Liver (tissue), 3 donors: Measurements from ENCODE around the gene EPC2.

Source experiments
- FOXA1 ChIP-seq: IDR thresholded peaks from 2 replicates; pipeline ENCODE4 v1.6.1; 2016; ENCODE audit warnings: antibody characterized with exemption
- HNF4G ChIP-seq: IDR thresholded peaks from 2 replicates; pipeline ENCODE4 v1.6.1; 2016; ENCODE audit warnings: antibody characterized with exemption
- JUND ChIP-seq, 2 donors: IDR thresholded peaks; 2 replicates each; pipeline ENCODE4 v1.6.1; 2016; ENCODE audit warnings: antibody characterized with exemption in 2 of 2
- REST ChIP-seq: IDR thresholded peaks from 2 replicates; pipeline ENCODE4 v1.6.1; 2016; ENCODE audit warnings: antibody characterized with exemption, mild to moderate bottlenecking
- RXRA ChIP-seq, 2 donors: IDR thresholded peaks; 2 replicates each; pipeline ENCODE4 v1.6.1; 2017 to 2018; ENCODE audit warnings: antibody characterized with exemption in 2 of 2, mild to moderate bottlenecking in 1 of 2
- SP1 ChIP-seq: IDR thresholded peaks from 2 replicates; pipeline ENCODE4 v1.6.1; 2018; ENCODE audit warnings: antibody characterized with exemption, mild to moderate bottlenecking
- TF ChIP-seq, protein P1 (sequence below): fragments of 150-350 bp; IDR thresholded peaks from 2 replicates; pipeline ENCODE4 v1.5.1; 2017; ENCODE audit warnings: improper control_type of control experiment, low read depth, low read length; ENCODE audit not compliant: missing input control
- donor health status: healthy.
- donor health status: healthy.

GRCh38 chr2:148666555-148666954 is 22.0 kb downstream of the EPC2 start:
- TF ChIP-seq, protein P1, sequence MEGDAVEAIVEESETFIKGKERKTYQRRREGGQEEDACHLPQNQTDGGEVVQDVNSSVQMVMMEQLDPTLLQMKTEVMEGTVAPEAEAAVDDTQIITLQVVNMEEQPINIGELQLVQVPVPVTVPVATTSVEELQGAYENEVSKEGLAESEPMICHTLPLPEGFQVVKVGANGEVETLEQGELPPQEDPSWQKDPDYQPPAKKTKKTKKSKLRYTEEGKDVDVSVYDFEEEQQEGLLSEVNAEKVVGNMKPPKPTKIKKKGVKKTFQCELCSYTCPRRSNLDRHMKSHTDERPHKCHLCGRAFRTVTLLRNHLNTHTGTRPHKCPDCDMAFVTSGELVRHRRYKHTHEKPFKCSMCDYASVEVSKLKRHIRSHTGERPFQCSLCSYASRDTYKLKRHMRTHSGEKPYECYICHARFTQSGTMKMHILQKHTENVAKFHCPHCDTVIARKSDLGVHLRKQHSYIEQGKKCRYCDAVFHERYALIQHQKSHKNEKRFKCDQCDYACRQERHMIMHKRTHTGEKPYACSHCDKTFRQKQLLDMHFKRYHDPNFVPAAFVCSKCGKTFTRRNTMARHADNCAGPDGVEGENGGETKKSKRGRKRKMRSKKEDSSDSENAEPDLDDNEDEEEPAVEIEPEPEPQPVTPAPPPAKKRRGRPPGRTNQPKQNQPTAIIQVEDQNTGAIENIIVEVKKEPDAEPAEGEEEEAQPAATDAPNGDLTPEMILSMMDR: no peak
- TF ChIP-seq FOXA1: no peak
- TF ChIP-seq SP1: no peak
- TF ChIP-seq RXRA (IDR thresholded peaks at IDR 0.05): no peak
- TF ChIP-seq JUND (IDR thresholded peaks at IDR 0.05): no peak
- TF ChIP-seq HNF4G: no peak
- TF ChIP-seq REST: no peak
